GM12878 (cell line): ENCODE data around the gene NXPH1. TPM values are rescaled to one million over a fixed set of nuclear protein-coding genes. Genes with fewer than 3 reads are reported as not detected.

Experiments
- ATAC-seq: fragments of 200-7000 bp; cut with Tn5 transposase; 3 replicates; pipeline ENCODE4 v1.9.1; 2020; ENCODE audit warnings: mild to moderate bottlenecking, moderate library complexity
- BruUV-seq: library from RNA; stranded (reverse); fragments of 400-500 nt; replicated peaks from 2 replicates; lab custom pipeline; 2021; lab: Mats Ljungman, UMichigan
- CTCF ChIA-PET: fragments of 300-600 bp; sonication (Branson Sonifier 250); formaldehyde crosslinking; extraction: SDS; loops from one replicate; lab custom pipeline; 2021; ENCODE audit warnings: inconsistent platforms; lab: Yijun Ruan, JAX
- POLR2A ChIA-PET: fragments of 350-600 bp; formaldehyde crosslinking; extraction: SDS; loops from one replicate; lab custom pipeline; 2021; ENCODE audit warnings: inconsistent platforms; lab: Charles Lee
- RAD21 ChIA-PET: fragments of 300-600 bp; sonication (Branson Sonifier 250); formaldehyde crosslinking; loops from one replicate; lab custom pipeline; 2023; ENCODE audit warnings: antibody characterized with exemption; ENCODE audit not compliant: unreplicated experiment; lab: Charles Lee
- SMC1A ChIA-PET: fragments of 300-600 bp; sonication (Branson Sonifier 250); formaldehyde crosslinking; loops from one replicate; lab custom pipeline; 2023; ENCODE audit not compliant: unreplicated experiment, uncharacterized antibody; lab: Charles Lee
- DNase-seq: peaks from one replicate; pipeline ENCODE4 v3.0.0-alpha.2; 2011; ENCODE audit warnings: low read depth, low spot score
- FAIRE-seq: peaks from 3 replicates; lab custom pipeline; 2011; peaks lifted over from hg19 to GRCh38; lab: Jason Lieb, UNC
- H2AFZ ChIP-seq: 2 replicates; pipeline ENCODE4 v1.6.0; 2011; ENCODE audit warnings: low read depth, low read length, control low read depth; ENCODE audit not compliant: control insufficient read depth
- H3K27ac ChIP-seq: 2 replicates; pipeline ENCODE4 v1.5.1; 2011; ENCODE audit warnings: control low read depth; ENCODE audit not compliant: control insufficient read depth, insufficient read depth
- H3K27me3 ChIP-seq, 2 experiments: replicated peaks in 1 of 2; 2 replicates each; pipeline versions ENCODE4 v1.6.0 to v1.6.1; 2011; ENCODE audit warnings: low read length in 1 of 2; ENCODE audit not compliant: control insufficient read depth in 2 of 2, insufficient read depth in 2 of 2
- H3K36me3 ChIP-seq, 2 experiments: 2 replicates each; pipeline ENCODE4 v1.5.1; 2011; ENCODE audit warnings: low read length in 1 of 2; ENCODE audit not compliant: control insufficient read depth in 2 of 2, insufficient read depth in 2 of 2
- H3K4me1 ChIP-seq: 2 replicates; pipeline ENCODE4 v1.6.1; 2011; ENCODE audit warnings: mild to moderate bottlenecking, low read length, moderate library complexity, mixed read lengths; ENCODE audit not compliant: control insufficient read depth, insufficient read depth
- H3K4me2 ChIP-seq: 2 replicates; pipeline ENCODE4 v1.6.0; 2011; ENCODE audit warnings: control low read depth; ENCODE audit not compliant: control insufficient read depth, insufficient read depth
- H3K4me3 ChIP-seq: fragments of 200-600 bp; sonication (generic); 2 replicates; pipeline ENCODE4 v1.5.1; 2016
- H3K79me2 ChIP-seq: 2 replicates; pipeline ENCODE4 v1.6.0; 2011; ENCODE audit warnings: low read length; ENCODE audit not compliant: control insufficient read depth, insufficient read depth
- H3K9ac ChIP-seq: 2 replicates; pipeline ENCODE4 v1.8.0; 2011; ENCODE audit warnings: low read length, control low read depth, mixed read lengths; ENCODE audit not compliant: control insufficient read depth, insufficient read depth
- H3K9me3 ChIP-seq: replicated peaks from 3 replicates; pipeline ENCODE4 v1.5.1; 2011; ENCODE audit warnings: mild to moderate bottlenecking, low read length; ENCODE audit not compliant: control insufficient read depth, insufficient read depth
- H4K20me1 ChIP-seq: 2 replicates; pipeline ENCODE4 v1.6.0; 2011; ENCODE audit not compliant: control insufficient read depth, insufficient read depth
- ETV6 ChIP-seq, 2 experiments: fragments of 450-650 bp in 1 of 2; IDR thresholded peaks in 1 of 2; conservative IDR thresholded peaks in 1 of 2; 2 replicates each; pipeline ENCODE4 v1.6.1; 2014; ENCODE audit warnings: antibody characterized with exemption in 1 of 2, borderline replicate concordance in 1 of 2, low read depth in 1 of 2, mild to moderate bottlenecking in 1 of 2, moderate library complexity in 1 of 2
- IKZF1 ChIP-seq: fragments of 450-650 bp; conservative IDR thresholded peaks from 2 replicates; pipeline ENCODE4 v1.6.1; 2017; ENCODE audit warnings: antibody characterized with exemption, mild to moderate bottlenecking
- JUNB ChIP-seq: IDR thresholded peaks from 2 replicates; pipeline ENCODE4 v1.6.1; 2016; ENCODE audit warnings: antibody characterized with exemption, mild to moderate bottlenecking
- MYC ChIP-seq: IDR thresholded peaks from 2 replicates; pipeline ENCODE4 v1.6.1; 2011; ENCODE audit warnings: mild to moderate bottlenecking, low read length, moderate library complexity, inconsistent platforms; ENCODE audit not compliant: insufficient read depth, insufficient replicate concordance, insufficient read length, severe bottlenecking
- PKNOX1 ChIP-seq: fragments of 450-650 bp; IDR thresholded peaks from 2 replicates; pipeline ENCODE4 v1.6.1; 2016; ENCODE audit warnings: mild to moderate bottlenecking
- RCOR1 ChIP-seq: conservative IDR thresholded peaks from 2 replicates; pipeline ENCODE4 v1.6.1; 2012; ENCODE audit warnings: low read depth, low read length, improper control_type of control experiment
- SRF ChIP-seq, 2 experiments: IDR thresholded peaks; 2 replicates each; pipeline ENCODE4 v1.6.1; 2011; ENCODE audit warnings: low read depth in 2 of 2, low read length in 2 of 2, mild to moderate bottlenecking in 1 of 2, moderate library complexity in 1 of 2
- TCF12 ChIP-seq: IDR thresholded peaks from 2 replicates; pipeline ENCODE4 v1.6.1; 2011; ENCODE audit warnings: low read depth, mild to moderate bottlenecking, low read length
- YBX1 ChIP-seq: fragments of 450-650 bp; IDR thresholded peaks from 2 replicates; pipeline ENCODE4 v1.6.1; 2016; ENCODE audit warnings: antibody characterized with exemption
- WGBS: methylation state at CpG from one replicate; pipeline ENCODE4 v1.1.6; 2016; ENCODE audit warnings: low lambda C conversion rate; ENCODE audit not compliant: insufficient replicate concordance, insufficient coverage; ENCODE audit errors: missing lambda C conversion rate; 5-methylcytosine and 5-hydroxymethylcytosine counted together
- in situ Hi-C: fragments of 300-500 bp; cut with MboI; formaldehyde crosslinking; loops from 9 replicates; pipeline ENCODE4 v1.14.3; 2018; ENCODE audit warnings: mixed read lengths
- intact Hi-C: fragments of 100-400 bp; cut with micrococcal nuclease; formaldehyde crosslinking; loops from one replicate; pipeline ENCODE4 v1.14.2; 2022; ENCODE audit not compliant: unreplicated experiment
- polyA plus RNA-seq, 11 experiments: library from polyadenylated mRNA; depleted of rRNA in 4 of 11; unstranded in 6 of 11; stranded (reverse) in 5 of 11; fragments of >200 nt; fragmentation: Nextera tagmentation in 4 of 11; fragmentation: Illumina TruSeq in 1 of 11; extraction: Ambion mirVana in 4 of 11; extraction: Trizol in 1 of 11; gene quantifications; 1 replicate in 1 of 11; 2 replicates in 10 of 11; pipeline versions ENCODE4 v1.2.1 to v1.2.3, GENCODE V29; 2011 to 2016; ENCODE audit warnings: inconsistent platforms in 2 of 11, missing spikeins in 2 of 11, low read depth in 1 of 11
- total RNA-seq, 4 experiments: library from RNA; depleted of rRNA in 3 of 4; stranded (reverse); fragments of >200 nt in 3 of 4; fragmentation: Illumina TruSeq in 1 of 4; extraction: Trizol in 1 of 4; gene quantifications; 2 replicates each; pipeline versions ENCODE4 v1.2.1 to v1.2.3, GENCODE V29; 2013 to 2021
- TF ChIP-seq, protein P1 (sequence below): fragments of 450-650 bp; conservative IDR thresholded peaks from 2 replicates; pipeline ENCODE4 v1.6.1; 2017; ENCODE audit warnings: mild to moderate bottlenecking, moderate library complexity

The NXPH1 gene
- total and polyA plus RNA-seq, 10 of the 15 experiments (the other 5 are each of a cell fraction or from before 2014, with no cell fraction given): 0.06 to 0.34 TPM; not detected in 8

DNA sequence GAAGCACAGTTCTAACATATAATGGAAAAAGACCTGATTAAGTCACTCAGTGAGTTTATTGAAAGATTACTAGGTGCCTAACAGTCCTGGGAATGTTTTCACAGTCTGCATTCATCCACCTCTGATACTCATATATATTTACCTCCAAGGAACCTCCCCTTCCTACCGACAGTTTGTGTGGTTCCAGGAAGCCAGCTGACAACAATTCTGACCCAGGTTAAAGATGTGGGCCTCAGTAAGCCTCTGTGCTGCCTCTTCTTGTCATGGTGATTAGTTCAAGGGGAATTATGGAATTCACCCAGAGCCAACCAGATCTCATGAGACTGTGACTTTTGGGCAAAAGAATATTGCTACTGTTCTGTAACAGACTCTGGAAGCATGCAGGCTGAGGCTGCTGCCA, 186.8 kb downstream of the NXPH1 start:
- Histone ChIP-seq H3K36me3 (no peaks in the 10 kb centered on the region), H3K4me3 (no peak overlapping the region), H3K9ac (no peak overlapping the region), H3K9me3 (no peaks in the 10 kb centered on the region), H3K27ac (no peak overlapping the region), H3K27me3 (no peaks in the 10 kb centered on the region), H4K20me1 (no peaks in the 10 kb centered on the region), H3K79me2 (no peaks in the 10 kb centered on the region), H2AFZ (no peak overlapping the region), H3K4me2 (no peak overlapping the region), H3K4me1 (no peaks in the 10 kb centered on the region)
- CTCF ChIA-PET: no interaction called here
- POLR2A ChIA-PET: no interaction called here
- RAD21 ChIA-PET: no interaction called here
- WGBS: 37% methylated on average over 1 of the region's 1 CpG
- in situ Hi-C loops (no loop called here), intact Hi-C loops (no loop called here)
- BruUV-seq: no TSS peak
- TF ChIP-seq ETV6 (conservative IDR thresholded peaks at IDR 0.05 in 1 of 2, IDR thresholded peaks at IDR 0.05 in 1 of 2; ENCODE audit: borderline replicate concordance in 1 of 2, low read depth in 1 of 2): no peak
- TF ChIP-seq JUNB: no peak
- TF ChIP-seq, protein P1, sequence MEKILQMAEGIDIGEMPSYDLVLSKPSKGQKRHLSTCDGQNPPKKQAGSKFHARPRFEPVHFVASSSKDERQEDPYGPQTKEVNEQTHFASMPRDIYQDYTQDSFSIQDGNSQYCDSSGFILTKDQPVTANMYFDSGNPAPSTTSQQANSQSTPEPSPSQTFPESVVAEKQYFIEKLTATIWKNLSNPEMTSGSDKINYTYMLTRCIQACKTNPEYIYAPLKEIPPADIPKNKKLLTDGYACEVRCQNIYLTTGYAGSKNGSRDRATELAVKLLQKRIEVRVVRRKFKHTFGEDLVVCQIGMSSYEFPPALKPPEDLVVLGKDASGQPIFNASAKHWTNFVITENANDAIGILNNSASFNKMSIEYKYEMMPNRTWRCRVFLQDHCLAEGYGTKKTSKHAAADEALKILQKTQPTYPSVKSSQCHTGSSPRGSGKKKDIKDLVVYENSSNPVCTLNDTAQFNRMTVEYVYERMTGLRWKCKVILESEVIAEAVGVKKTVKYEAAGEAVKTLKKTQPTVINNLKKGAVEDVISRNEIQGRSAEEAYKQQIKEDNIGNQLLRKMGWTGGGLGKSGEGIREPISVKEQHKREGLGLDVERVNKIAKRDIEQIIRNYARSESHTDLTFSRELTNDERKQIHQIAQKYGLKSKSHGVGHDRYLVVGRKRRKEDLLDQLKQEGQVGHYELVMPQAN: no peak
- no peak for TF ChIP-seq TCF12
- no peak for TF ChIP-seq YBX1
- TF ChIP-seq PKNOX1: no peak
- no peak for TF ChIP-seq IKZF1
- no peak for TF ChIP-seq RCOR1
- no peak for TF ChIP-seq SRF (IDR thresholded peaks at IDR 0.05; ENCODE audit: low read depth in 2 of 2, low read length in 2 of 2)
- TF ChIP-seq MYC: no peak
- DNase-seq (no peak), FAIRE-seq (no peak), ATAC-seq (no peak)
- SMC1A ChIA-PET: interaction anchor here (0.8 kb wide), 1 partner anchor 8 kb away, joined by 3 read pairs; no protein-coding TSS in a partner anchor
